HCT116 (cell line): ENCODE measurements around the gene SUPT20HL2. TPM values are rescaled to one million over a fixed set of nuclear protein-coding genes. Genes with fewer than 3 reads are reported as not detected.

ENCODE experiments used
- ATAC-seq: fragments of 200-7000 bp; cut with Tn5 transposase; 2 replicates; pipeline ENCODE4 v1.9.1; 2020; ENCODE audit warnings: mild to moderate bottlenecking, moderate library complexity
- BruUV-seq: library from RNA; stranded (reverse); fragments of 400-500 nt; replicated peaks from 2 replicates; lab custom pipeline; 2021; lab: Mats Ljungman, UMichigan
- CTCF ChIA-PET: fragments of 300-600 bp; sonication (Branson Sonifier 250); formaldehyde crosslinking; loops from one replicate; lab custom pipeline; 2021; ENCODE audit warnings: antibody characterized with exemption; lab: Charles Lee
- POLR2A ChIA-PET: fragments of 300-600, 350-600 bp; sonication (Branson Sonifier 250); formaldehyde crosslinking; loops from one replicate; lab custom pipeline; 2021; ENCODE audit warnings: antibody characterized with exemption; lab: Charles Lee
- RAD21 ChIA-PET, 2 experiments: fragments of 300-600 bp; sonication (Branson Sonifier 250); formaldehyde crosslinking; loops; one replicate each; lab custom pipeline; 2023; ENCODE audit warnings: low total read pairs in 2 of 2; ENCODE audit not compliant: uncharacterized antibody in 2 of 2, unreplicated experiment in 2 of 2, low non-redundant PET in 1 of 2; lab: Charles Lee
- DNase-seq: peaks from one replicate; pipeline ENCODE4 v3.0.0-alpha.2; 2010; ENCODE audit warnings: low read depth, low spot score
- H2AFZ ChIP-seq: fragments of 200-600 bp; shearing (Covaris generic), sonication (generic); 2 replicates; pipeline ENCODE4 v1.6.1; 2017; ENCODE audit warnings: low read depth, mixed run types, mixed read lengths, antibody characterized with exemption, low read length; ENCODE audit not compliant: poor library complexity, severe bottlenecking
- H3K27ac ChIP-seq: 2 replicates; pipeline ENCODE4 v1.5.1; 2012; ENCODE audit warnings: low read depth, low read length
- H3K27me3 ChIP-seq: fragments of 200-600 bp; sonication (generic); 2 replicates; pipeline ENCODE4 v1.6.1; 2016; ENCODE audit warnings: mixed run types, low read length, mixed read lengths; ENCODE audit not compliant: insufficient read depth
- H3K36me3 ChIP-seq, 2 experiments: fragments of 200-500 bp in 1 of 2; fragments of 200-600 bp in 1 of 2; sonication (Bioruptor generic) in 1 of 2; sonication (generic) in 1 of 2; 2 replicates each; pipeline versions ENCODE4 v1.5.1 to v1.6.1; 2014 to 2016; ENCODE audit warnings: low read length in 2 of 2, inconsistent platforms in 1 of 2, mixed read lengths in 1 of 2, mixed run types in 1 of 2; ENCODE audit not compliant: insufficient read depth in 2 of 2, control insufficient read depth in 1 of 2
- H3K4me1 ChIP-seq, 2 experiments: fragments of 200-600 bp in 1 of 2; sonication (generic) in 1 of 2; 2 replicates each; pipeline versions ENCODE4 v1.5.1 to v1.6.1; 2012 to 2017; ENCODE audit warnings: low read length in 2 of 2, inconsistent platforms in 1 of 2, mild to moderate bottlenecking in 1 of 2, mixed read lengths in 1 of 2, mixed run types in 1 of 2, moderate library complexity in 1 of 2; ENCODE audit not compliant: insufficient read depth in 2 of 2, control insufficient read depth in 1 of 2
- H3K4me2 ChIP-seq: fragments of 200-600 bp; sonication (generic); 2 replicates; pipeline ENCODE4 v1.6.1; 2017; ENCODE audit warnings: mixed run types, low read length, mixed read lengths
- H3K4me3 ChIP-seq, 2 experiments: fragments of 200-600 bp in 1 of 2; sonication (generic) in 1 of 2; replicated peaks in 1 of 2; 2 replicates each; pipeline ENCODE4 v1.5.1; 2011 to 2016; ENCODE audit warnings: low read length in 2 of 2, control low read depth in 1 of 2, low read depth in 1 of 2, mild to moderate bottlenecking in 1 of 2, mixed read lengths in 1 of 2, mixed run types in 1 of 2
- H3K79me2 ChIP-seq: fragments of 200-600 bp; sonication (generic); 2 replicates; pipeline ENCODE4 v1.6.1; 2017; ENCODE audit warnings: mild to moderate bottlenecking, mixed run types, low read length, moderate library complexity, mixed read lengths; ENCODE audit not compliant: insufficient read depth
- H3K9ac ChIP-seq: fragments of 200-600 bp; sonication (generic); 2 replicates; pipeline ENCODE4 v1.6.1; 2016; ENCODE audit warnings: low read length, mixed read lengths
- H3K9me2 ChIP-seq: fragments of 200-600 bp; sonication (generic), shearing (Covaris generic); 2 replicates; pipeline ENCODE4 v1.6.1; 2017; ENCODE audit warnings: mixed run types, mild to moderate bottlenecking, moderate library complexity; ENCODE audit not compliant: insufficient read depth
- H3K9me3 ChIP-seq, 2 experiments: fragments of 200-500 bp in 1 of 2; fragments of 200-600 bp in 1 of 2; sonication (Bioruptor generic) in 1 of 2; sonication (generic) in 1 of 2; 2 replicates each; pipeline ENCODE4 v1.6.1; 2014 to 2017; ENCODE audit warnings: low read length in 2 of 2, mixed read lengths in 2 of 2, inconsistent platforms in 1 of 2, low read depth in 1 of 2, mild to moderate bottlenecking in 1 of 2, mixed run types in 1 of 2, moderate library complexity in 1 of 2; ENCODE audit not compliant: control insufficient read depth in 1 of 2, insufficient read depth in 1 of 2
- H4K20me1 ChIP-seq: fragments of 200-600 bp; sonication (generic), shearing (Covaris generic); 2 replicates; pipeline ENCODE4 v1.6.1; 2017; ENCODE audit warnings: mixed run types, mild to moderate bottlenecking, moderate library complexity; ENCODE audit not compliant: insufficient read depth
- ATF3 ChIP-seq: IDR thresholded peaks from 2 replicates; pipeline ENCODE4 v1.6.1; 2012
- CBX3 ChIP-seq: IDR thresholded peaks from 2 replicates; pipeline ENCODE4 v1.6.1; 2012; ENCODE audit warnings: low read depth
- CEBPB ChIP-seq: IDR thresholded peaks from 2 replicates; pipeline ENCODE4 v1.6.1; 2012; ENCODE audit warnings: low read depth
- CTCF ChIP-seq, 3 experiments: fragments of 200-600 bp in 1 of 3; sonication (generic) in 1 of 3; IDR thresholded peaks in 2 of 3; conservative IDR thresholded peaks in 1 of 3; 2 replicates each; pipeline ENCODE4 v1.5.1; 2012 to 2017; ENCODE audit warnings: low read depth in 2 of 3, low read length in 2 of 3, antibody characterized with exemption in 1 of 3, borderline replicate concordance in 1 of 3, control low read depth in 1 of 3, mild to moderate bottlenecking in 1 of 3, mixed read lengths in 1 of 3, mixed run types in 1 of 3, moderate library complexity in 1 of 3; ENCODE audit not compliant: insufficient read depth in 1 of 3
- EGR1 ChIP-seq: IDR thresholded peaks from 2 replicates; pipeline ENCODE4 v1.6.1; 2012; ENCODE audit warnings: low read depth
- ELF1 ChIP-seq: IDR thresholded peaks from 2 replicates; pipeline ENCODE4 v1.6.1; 2012; ENCODE audit warnings: low read depth, borderline replicate concordance
- EZH2 ChIP-seq: fragments of 200-600 bp; sonication (generic); IDR thresholded peaks from 2 replicates; pipeline ENCODE4 v1.6.1; 2017; ENCODE audit warnings: antibody characterized with exemption, mixed run types
- EZH2phosphoT487 ChIP-seq: fragments of 200-600 bp; IDR thresholded peaks from 2 replicates; pipeline ENCODE4 v1.6.1; 2018; ENCODE audit warnings: antibody characterized with exemption, borderline replicate concordance
- JUND ChIP-seq: IDR thresholded peaks from 2 replicates; pipeline ENCODE4 v1.6.1; 2012
- MAX ChIP-seq: IDR thresholded peaks from 2 replicates; pipeline ENCODE4 v1.6.1; 2012
- POLR2A ChIP-seq: IDR thresholded peaks from 2 replicates; pipeline ENCODE4 v1.7.0; 2011; ENCODE audit warnings: borderline replicate concordance; ENCODE audit not compliant: insufficient read depth, insufficient read length; ENCODE audit errors: extremely low read depth
- POLR2AphosphoS5 ChIP-seq: IDR thresholded peaks from 2 replicates; pipeline ENCODE4 v1.6.1; 2011; ENCODE audit warnings: mild to moderate bottlenecking, low read depth, low read length, moderate library complexity
- RAD21 ChIP-seq: IDR thresholded peaks from 2 replicates; pipeline ENCODE4 v1.6.1; 2012; ENCODE audit warnings: low read depth, mild to moderate bottlenecking
- SIN3A ChIP-seq: IDR thresholded peaks from 2 replicates; pipeline ENCODE4 v1.6.1; 2012; ENCODE audit warnings: low read depth
- SP1 ChIP-seq: IDR thresholded peaks from 2 replicates; pipeline ENCODE4 v1.6.1; 2012; ENCODE audit warnings: low read depth
- SRF ChIP-seq: IDR thresholded peaks from 2 replicates; pipeline ENCODE4 v1.6.1; 2012; ENCODE audit warnings: low read depth
- TCF7L2 ChIP-seq: IDR thresholded peaks from 2 replicates; pipeline ENCODE4 v1.7.0; 2011; ENCODE audit warnings: borderline replicate concordance, inconsistent platforms; ENCODE audit not compliant: insufficient read depth, insufficient read length; ENCODE audit errors: extremely low read depth
- ZFX ChIP-seq: fragments of 450-650 bp; IDR thresholded peaks from 2 replicates; pipeline ENCODE4 v1.6.1; 2017
- intact Hi-C: fragments of 100-400 bp; cut with micrococcal nuclease; formaldehyde crosslinking; loops from 2 replicates; pipeline ENCODE4 v1.10.0; 2022
- total RNA-seq: library from RNA; stranded (reverse); gene quantifications from one replicate; pipeline ENCODE4 v1.2.1, GENCODE V29; 2021; ENCODE audit not compliant: unreplicated experiment

Gene SUPT20HL2
- total RNA-seq, 1 experiment from 2014 or later = not detected

GRCh38 chrX:24285082-24285481, 28.8 kb downstream of the SUPT20HL2 start:
- H3K27ac ChIP-seq = no peak overlapping the region
- no peaks in the 10 kb centered on the region for H3K36me3 ChIP-seq
- no peak overlapping the region for H2AFZ ChIP-seq
- H3K9me2 ChIP-seq = no peaks in the 10 kb centered on the region
- ChIA-PET CTCF (no interaction called here), POLR2A (no interaction called here), RAD21 (no interaction called here)
- H3K9me3 ChIP-seq = no peaks in the 10 kb centered on the region
- no peak for TF ChIP-seq SRF
- TF ChIP-seq JUND = no peak
- 0 out of 6 replicates have a peak, but pooled peaks of 1 of the 3 experiments have one; percentile 3 for TF ChIP-seq CTCF (IDR thresholded peaks at IDR 0.05 in 2 of 3, conservative IDR thresholded peaks at IDR 0.05 in 1 of 3; ENCODE audit: borderline replicate concordance in 1 of 3, insufficient read depth in 1 of 3, low read depth in 2 of 3, low read length in 2 of 3)
- TF ChIP-seq CBX3 = no peak
- peak; percentile 20; the same call in 1 of the 2 replicates for TF ChIP-seq RAD21
- H4K20me1 ChIP-seq = no peaks in the 10 kb centered on the region
- no peaks in the 10 kb centered on the region for H3K27me3 ChIP-seq
- intact Hi-C loops = no loop called here
- ATAC-seq (no peak), DNase-seq (no peak)
- no peak overlapping the region for H3K4me2 ChIP-seq
- no peak overlapping the region for H3K9ac ChIP-seq
- no peak overlapping the region for H3K4me3 ChIP-seq
- no TSS peak for BruUV-seq
- H3K4me1 ChIP-seq = no peaks in the 10 kb centered on the region
- no peaks in the 10 kb centered on the region for H3K79me2 ChIP-seq

- RAD21 ChIA-PET = no interaction called here
- no peak for TF ChIP-seq SP1
- TF ChIP-seq EGR1 = no peak
- no peak for TF ChIP-seq EZH2
- no peak for TF ChIP-seq SRF
- TF ChIP-seq JUND = no peak
- no peak for TF ChIP-seq CBX3
- no peak for TF ChIP-seq POLR2AphosphoS5
- no peak for TF ChIP-seq ATF3
- no peak for TF ChIP-seq POLR2A
- no peak for TF ChIP-seq CEBPB
- TF ChIP-seq ELF1 = no peak
- TF ChIP-seq RAD21 = no peak
- TF ChIP-seq TCF7L2 = no peak
- no peak for TF ChIP-seq ZFX
- no peak for TF ChIP-seq MAX
- no peak for TF ChIP-seq SIN3A
- no peak for TF ChIP-seq EZH2phosphoT487
- Histone ChIP-seq H3K27me3 (no peaks in the 10 kb centered on the region), H3K27ac (no peak overlapping the region), H3K4me1 (no peaks in the 10 kb centered on the region), H3K9ac (no peak overlapping the region), H4K20me1 (no peaks in the 10 kb centered on the region), H3K4me2 (no peak overlapping the region), H3K9me2 (no peaks in the 10 kb centered on the region), H3K36me3 (no peaks in the 10 kb centered on the region), H3K79me2 (no peaks in the 10 kb centered on the region), H3K9me3 (no peaks in the 10 kb centered on the region), H2AFZ (no peak overlapping the region), H3K4me3 (no peak overlapping the region)
- CTCF ChIA-PET = no interaction called here
- intact Hi-C loops = no loop called here
- no peak for DNase-seq
- ATAC-seq = no peak
- BruUV-seq = no TSS peak
- POLR2A ChIA-PET = no interaction called here
Measured at GRCh38 chrX:24283127-24283794, 30.6 kb downstream of the SUPT20HL2 start.
